NCI-H2227 (cell line): ENCODE measurements around the gene BEX1.
A peak's percentile ranks its signal among the peaks of the same experiment; 100 is the strongest.
"Not testable (repeated sequence)": the region's sequence is repeated elsewhere in the genome, so short reads cannot be mapped to it uniquely, and the experiment has no call there.

Source experiments
- DNase-seq: peaks from one replicate; lab custom pipeline; 2025; ENCODE audit not compliant: unreplicated experiment; lab: John Stamatoyannopoulos, UW

The BEX1 gene

DNA sequence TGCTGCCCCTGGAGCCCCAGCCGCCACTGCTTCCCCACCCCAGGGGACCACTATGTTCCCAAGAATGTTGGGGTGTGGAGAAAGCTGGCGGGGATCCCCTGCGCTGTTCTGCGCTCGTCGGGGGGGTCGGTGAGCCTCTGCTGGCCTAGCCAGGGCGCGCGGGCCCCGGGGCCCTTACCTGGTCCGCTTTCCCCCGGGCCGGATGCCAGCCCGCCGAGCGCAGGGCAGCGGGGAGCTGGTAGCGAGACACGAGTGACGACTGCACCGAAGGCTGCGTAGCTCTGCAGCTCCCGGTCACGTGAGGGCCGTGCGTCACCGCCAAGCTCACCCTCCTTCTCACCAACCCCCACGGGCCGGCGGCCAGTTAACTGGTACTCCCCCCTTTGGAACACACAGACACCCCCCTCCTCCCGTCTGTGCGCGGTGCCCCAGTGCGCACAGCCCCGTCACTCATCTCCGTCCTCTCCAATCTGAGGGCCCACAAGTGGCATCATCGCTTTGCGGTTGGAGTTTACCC, at the start of gene BEX1:
TSS of gene BEX1 (minus strand) at position 254 of the 517 bp plus-strand sequence. CDS start 897 bp downstream, outside the sequence.
- peak; percentile 98 for DNase-seq

DNA sequence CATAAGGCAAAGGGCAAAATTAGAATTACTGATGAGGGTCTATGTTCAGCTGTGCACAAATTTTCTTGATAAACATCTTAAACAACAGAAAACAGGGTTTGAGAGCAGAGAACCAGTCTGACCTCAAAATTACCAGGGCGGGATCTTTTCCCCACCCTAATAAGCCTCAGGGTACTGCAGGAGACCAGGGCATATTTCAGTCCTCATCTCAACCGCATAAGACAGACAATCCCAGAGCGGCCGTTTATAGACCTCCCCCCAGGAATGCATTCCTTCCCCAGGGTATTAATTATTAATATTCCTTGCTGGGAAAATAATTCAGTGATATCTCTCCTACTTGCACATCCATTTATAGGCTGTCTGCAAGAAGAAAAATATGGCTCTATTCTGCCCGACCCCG, 45.5 kb upstream of the BEX1 start:
- DNase-seq: not testable (repeated sequence)

DNA sequence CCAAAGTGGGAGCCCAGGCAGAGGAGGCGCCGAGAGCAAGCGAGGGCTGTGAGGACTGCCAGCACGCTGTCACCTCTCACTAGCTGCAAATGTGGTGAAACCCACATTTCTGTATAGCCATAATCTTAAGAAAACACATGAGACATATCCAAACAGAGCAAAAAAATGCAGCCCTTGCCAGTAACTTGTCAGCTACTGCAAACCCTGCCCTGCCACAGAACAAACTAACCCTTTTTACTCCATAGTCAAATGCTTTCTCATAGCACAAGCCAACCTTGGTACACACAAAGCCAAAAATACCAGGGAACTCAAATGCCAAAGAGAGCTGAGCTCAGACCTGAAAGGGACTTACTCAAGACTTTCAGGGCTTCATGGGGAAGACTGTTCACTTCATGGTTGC, 43.9 kb upstream of the BEX1 start:
- DNase-seq: no peak

DNA sequence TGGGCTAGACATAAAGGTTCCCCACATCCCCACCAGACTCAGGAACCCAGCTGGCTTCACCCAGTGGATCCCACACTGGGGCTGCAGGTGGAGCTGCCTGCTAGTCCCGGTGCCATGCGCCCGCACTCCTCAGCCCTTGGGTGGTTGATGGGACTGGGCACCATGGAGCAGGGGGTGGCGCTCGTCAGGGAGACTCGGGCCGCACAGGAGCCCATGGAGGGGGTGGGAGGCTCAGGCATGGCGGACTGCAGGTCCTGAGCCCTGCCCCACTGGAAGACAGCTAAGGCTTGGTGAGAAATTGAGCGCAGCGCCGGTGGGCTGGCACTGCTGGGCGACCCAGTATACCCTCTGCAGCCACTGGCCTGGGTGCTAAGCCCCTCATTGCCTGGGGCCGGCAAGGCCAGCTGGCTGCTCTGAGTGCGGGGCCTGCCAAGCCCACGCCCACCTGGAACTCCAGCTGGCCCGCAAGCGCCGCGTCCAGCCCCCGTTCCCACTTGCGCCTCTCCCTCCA, 43.3 kb upstream of the BEX1 start:
- not testable (repeated sequence) for DNase-seq

DNA sequence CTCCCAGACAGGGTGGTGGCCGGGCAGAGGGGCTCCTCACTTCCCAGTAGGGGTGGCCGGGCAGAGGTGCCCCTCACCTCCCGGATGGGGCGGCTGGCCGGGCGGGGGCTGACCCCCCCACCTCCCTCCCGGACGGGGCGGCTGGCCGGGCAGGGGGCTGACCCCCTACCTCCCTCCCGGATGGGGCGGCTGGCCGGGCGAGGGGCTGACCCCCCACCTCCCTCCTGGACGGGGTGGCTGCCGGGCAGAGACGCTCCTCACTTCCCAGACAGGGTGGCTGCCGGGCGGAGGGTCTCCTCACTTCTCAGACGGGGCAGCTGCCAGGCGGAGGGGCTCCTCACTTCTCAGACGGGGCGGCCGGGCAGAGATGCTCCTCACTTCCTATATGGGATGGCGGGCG, 40.4 kb upstream of the BEX1 start:
- DNase-seq: not testable (repeated sequence)

DNA sequence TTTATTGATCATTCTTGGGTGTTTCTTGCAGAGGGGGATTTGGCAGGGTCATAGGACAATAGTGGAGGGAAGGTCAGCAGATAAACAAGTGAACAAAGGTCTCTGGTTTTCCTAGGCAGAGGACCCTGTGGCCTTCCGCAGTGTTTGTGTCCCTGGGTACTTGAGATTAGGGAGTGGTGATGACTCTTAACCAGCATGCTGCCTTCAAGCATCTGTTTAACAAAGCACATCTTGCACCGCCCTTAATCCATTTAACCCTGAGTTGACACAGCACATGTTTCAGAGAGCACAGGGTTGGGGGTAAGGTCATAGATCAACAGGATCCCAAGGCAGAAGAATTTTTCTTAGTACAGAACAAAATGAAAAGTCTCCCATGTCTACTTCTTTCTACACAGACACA, 39.9 kb upstream of the BEX1 start:
- DNase-seq: not testable (repeated sequence)

DNA sequence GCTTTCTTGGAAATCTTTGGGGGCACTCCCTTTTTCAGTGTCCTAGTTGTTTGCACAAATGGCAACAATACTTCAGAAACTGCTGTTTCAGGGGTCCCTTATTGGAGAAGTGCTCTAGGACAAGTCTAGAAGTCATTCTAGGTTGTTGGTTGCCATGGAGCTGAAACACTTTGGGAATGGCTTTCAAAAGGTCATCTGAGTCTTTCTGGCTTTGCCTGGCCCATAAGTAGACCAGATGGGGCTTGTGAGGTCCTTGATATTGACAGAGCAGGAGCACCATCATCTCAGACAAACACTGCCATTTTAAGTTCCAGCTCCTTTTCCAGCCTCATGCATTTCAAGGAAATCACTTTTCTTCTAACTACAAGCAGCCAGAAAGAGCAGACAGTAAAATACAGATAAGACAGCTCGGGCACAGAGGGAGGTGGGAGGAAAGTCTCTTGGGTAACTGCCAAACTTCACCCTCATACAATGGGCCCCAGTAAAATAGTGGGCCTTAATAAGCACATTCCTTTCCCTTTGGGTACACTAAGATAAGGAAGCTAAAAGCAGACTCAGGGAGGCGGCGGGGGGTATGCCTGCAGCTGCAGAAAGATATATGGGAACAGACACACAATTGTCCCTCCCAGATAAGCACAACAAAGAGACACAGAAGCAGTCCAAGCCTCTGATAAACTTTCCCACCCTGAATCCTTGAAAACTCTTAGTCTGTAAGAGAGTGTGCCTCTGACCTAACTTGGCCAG, 37.5 kb upstream of the BEX1 start:
- DNase-seq: peak; percentile 19

DNA sequence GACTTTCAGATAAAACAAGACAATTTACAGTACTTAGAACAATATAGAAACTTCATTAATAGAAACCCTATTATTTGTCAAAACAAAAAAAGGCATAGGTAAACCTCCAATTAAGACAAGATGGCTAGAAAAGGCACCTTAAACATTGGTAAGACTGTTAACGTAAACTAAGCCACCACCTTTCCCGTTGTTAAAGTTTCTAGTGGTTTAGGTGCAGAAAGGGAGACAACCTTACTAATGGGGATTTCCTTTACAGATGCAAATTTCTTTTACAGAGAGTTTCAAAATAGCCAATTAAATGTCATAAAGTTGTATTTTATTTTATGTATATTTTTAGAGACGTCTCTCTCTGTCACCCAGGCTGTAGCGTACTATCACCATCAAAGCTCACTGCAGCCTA, 36.5 kb upstream of the BEX1 start:
- no peak for DNase-seq

DNA sequence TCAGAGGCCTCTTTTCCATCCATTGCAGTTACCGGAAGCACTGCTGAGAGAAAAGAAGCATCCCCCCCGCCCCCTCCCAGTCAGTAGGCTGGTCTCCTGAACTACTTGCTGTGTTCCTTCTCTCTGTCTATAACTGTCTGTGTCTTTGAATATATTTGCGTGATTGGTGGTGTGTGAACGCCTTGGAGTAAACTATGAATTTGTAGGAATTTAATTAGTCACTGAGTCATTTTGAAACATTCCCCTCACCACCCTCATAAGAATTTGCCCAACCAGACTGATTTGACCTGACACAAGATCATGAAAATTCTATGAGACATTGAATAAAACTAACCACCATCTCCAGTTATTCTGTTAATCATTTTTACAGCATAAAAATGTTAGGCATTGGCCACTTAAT, 35.7 kb upstream of the BEX1 start:
- DNase-seq: no peak

DNA sequence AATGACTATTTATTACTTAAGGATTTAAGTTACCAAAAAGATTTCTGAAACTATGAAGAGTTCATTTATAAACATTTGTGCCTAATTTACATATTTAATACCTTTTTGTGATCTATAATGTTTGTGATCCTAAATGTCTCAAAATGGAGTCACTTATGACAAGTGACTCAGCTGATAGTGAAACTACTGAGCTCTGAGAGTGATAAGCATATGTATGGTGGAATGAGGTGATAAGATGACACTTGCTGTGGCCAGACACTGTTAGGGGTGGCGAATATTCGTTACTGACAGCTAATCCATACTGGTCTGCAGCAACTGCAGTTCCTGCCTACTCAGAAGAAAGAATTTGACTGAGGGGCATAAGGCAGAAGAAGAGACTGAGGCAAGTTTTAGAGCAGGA, 34.5 kb upstream of the BEX1 start:
- no peak for DNase-seq

DNA sequence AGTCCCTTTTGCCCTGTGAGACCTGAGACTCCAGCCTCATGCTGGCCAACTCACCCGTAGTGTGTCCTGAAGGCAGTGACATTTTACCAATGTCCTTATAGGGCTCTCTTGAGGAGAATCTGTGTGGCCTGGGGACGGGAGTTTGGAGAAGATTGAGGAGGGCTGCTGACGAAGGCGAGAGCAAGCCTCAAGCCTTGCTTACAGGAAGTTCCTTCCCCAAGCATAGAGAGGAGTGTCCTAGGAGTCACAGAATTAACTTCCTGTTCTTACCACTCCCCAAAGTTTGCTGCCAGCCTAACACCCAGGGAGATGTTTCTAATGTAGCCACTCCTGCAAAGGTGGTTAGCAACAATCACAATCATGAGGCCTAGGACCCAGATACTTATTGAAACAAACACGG, 29.0 kb upstream of the BEX1 start, which contains the start of gene NXF3:
TSS of gene NXF3 (minus strand) at position 202 of the 400 bp plus-strand sequence. CDS start at position 82, 120 bp downstream.
- DNase-seq: no peak

DNA sequence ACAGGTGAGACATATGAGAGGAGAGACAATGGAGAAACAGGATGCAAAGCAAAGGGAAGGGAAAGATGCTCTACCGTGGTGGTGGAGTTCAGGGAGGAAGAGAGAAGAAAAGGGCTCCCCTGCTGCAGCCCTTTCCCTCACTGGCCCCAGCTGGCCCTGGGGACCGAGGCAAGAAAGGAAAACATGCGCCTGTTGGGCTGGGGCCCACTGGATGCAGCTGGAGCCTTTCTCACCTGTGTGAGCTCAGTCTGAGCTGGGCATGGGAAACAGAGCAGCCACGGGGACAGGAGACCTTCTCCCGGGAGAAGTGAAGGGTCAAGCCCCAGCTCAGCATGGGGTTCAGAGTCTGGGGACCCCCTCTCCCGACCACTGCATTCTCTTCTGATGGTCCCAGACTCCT, 17.1 kb upstream of the BEX1 start:
- no peak for DNase-seq

DNA sequence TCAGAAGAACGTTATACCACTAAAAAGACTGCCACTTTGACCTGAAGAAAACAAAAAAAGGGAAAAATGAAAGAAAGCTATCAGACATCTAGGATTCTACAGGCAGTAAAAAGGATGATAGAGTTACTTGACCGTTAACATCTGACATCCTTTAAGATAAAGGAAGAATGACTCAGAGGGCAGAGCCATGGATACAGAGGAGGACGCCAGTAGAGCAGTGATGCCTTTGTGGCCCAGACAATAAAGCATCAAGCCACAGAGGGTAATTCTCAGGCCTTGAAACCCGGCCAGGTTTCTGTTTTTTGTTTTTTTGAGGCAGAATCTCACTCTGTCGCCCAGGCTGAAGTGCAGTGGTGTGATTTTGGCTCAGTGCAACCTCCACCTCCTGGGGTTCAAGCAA, 9.5 kb upstream of the BEX1 start:
- no peak for DNase-seq

DNA sequence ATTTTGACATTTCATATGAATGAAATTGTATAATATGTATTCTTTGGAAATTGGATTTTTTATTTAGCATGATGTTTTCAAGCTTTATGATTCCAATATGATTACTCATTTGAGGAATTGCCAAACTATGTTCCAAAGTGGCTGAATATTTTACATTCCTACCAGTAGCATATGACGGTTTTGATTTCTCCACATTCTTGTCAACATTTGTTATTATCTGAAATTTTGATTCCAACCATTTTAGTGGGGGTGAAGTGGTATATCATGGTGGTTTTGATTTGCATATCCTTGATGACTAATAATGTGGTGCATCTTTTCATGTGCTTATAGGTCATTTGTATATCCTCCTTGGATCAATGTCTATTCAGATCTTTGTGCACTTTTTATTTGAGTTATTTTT, 2.6 kb upstream of the BEX1 start:
- DNase-seq: no peak

DNA sequence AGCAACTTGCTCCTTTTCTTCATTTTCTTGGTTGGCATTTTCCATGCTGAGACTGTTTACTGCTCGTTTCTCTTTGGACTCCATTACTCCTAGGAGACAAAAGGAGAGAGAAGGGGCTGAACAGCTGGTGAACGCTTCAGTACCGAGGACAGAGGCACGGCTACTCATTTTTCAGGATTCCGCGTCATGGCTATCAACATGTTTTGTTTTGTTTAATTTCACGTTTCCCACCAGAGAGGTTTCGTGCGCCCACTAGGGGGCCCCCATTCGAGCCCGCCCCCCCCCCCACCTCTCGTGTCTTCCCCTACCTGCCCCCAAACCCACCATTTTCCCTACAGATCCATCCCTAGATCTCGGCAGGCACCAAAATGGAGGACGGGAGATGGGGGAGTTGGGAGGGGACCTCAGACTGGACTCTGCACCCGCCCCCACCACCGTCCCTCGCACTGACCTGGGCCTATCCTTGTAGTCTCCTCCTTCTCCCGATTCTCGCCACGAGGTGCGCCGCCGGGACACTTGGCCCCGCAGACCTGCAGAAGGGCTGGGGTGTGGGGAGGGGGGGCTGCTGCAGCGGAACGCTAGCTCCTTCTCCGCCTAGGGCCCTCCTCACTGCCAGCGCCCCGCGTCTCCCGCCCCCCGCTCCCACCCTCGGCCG, 653 bp downstream of the BEX1 start:
- DNase-seq: peak; percentile 88

DNA sequence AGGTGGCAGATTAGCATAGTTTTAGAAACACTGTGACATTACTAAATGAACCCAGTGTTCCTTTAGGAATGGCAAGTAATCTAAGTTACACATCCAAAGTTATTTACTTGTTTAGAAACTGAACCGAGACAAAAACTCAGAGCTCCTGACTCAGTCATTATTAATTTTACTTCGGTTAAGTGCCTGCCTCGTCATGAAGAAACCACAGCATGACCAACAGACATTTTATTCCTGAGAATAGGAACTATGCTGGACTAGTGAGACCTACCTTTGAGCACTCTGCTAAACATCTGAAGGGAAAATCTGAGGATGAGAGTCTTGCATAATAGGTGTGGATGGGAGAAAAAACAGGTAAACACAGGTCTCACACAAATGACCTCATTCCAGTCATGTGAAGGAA, 2.5 kb downstream of the BEX1 start:
- no peak for DNase-seq

DNA sequence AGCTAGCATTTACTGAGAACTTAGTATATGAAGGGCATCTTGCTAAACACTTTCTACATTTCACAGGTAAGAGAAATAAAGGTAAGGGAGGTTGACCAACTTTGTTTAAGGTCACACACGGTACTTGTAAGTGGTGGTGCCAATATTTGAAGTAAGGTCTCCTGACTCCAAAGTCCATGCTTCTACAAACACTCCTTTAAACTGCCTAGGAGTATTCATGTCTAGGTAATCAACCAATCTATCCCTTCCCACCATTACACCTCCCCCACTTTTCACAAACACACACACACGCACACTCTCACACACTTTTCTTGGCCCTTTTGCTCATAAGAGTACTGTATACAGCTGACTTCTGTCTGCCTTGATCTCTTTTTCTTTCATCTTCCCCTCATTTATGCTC, 7.1 kb downstream of the BEX1 start:
- no peak for DNase-seq

DNA sequence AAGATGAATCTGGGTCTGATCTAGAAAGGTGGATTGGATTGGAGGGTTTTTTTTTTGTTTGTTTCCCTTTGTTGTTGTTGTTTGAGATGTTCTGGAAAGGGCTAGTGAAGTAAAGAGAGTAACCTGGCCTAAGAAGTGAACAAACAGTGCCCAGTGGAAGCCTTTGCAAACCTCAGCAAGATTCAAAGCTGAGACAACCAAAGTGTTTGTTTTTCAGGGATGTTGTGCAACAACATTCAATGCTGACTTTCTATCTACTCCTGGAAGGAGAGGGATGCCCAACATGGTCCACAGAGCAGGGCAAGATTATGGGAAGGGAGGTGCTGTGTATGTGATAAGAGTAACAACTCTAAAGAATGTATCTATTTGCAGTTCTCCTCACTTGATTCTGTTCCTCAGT, 11.3 kb downstream of the BEX1 start:
- DNase-seq: no peak

DNA sequence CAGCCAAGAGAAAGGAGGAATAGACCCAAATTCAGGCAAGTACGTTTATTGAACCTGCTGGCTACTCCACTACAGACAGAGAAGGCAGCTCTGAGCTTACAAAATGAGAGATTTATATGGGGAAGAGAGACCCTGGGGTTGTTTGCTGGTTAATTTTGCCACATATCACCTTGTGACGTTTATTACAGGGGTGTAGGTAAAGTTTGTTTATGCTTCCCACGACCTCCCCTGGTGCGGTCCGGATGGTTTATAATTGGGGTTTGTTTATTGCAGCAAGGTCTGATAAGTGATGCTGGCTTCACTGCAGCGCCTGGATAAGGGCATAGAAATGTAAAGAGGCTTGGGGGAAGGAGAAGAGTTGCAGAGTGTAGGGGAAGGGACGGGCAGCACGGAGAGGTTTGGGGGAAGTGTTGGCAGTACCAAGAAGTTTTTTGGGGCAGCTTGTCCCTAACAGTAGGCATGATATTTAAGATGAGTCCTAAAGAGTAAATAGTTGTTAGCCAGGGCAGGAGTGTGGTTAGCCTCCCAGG, 12.6 kb downstream of the BEX1 start:
- no peak for DNase-seq

DNA sequence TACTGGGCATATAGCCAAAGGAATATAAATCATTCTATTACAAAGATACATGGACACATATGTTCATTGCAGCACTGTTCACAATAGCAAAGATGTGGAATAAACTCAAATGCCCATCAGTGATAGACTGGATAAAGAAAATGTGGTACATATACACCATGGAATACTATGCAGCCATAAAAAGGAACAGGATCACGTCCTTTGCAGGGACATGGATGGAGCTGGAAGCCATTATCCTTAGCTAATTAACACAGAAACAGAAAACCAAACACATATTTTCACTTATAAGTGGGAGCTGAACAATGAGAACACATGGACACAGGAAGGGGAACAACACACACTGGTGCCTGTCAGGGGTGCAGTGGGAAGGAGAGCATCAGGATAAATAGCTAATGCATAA, 30.6 kb downstream of the BEX1 start:
- DNase-seq: not testable (repeated sequence)

DNA sequence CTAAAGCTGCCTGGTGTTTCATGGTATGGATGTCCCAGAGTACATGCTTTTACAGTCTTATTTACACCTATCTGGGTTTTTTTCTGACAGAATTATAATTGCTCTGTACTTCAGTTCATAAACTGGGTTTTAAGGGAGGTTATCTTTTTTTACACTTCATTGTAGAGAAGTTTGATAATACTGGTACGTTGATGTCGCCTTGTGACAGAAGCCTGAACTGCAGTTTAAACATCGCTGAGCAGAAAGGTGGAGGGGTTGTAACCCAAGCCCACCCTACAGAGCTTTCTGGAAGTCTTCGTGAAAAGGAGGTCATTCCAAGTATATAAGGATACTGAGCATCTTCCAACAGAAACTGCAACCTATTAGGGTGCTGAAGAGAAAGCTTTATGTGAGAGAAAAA, 46.4 kb downstream of the BEX1 start:
- DNase-seq: no peak

DNA sequence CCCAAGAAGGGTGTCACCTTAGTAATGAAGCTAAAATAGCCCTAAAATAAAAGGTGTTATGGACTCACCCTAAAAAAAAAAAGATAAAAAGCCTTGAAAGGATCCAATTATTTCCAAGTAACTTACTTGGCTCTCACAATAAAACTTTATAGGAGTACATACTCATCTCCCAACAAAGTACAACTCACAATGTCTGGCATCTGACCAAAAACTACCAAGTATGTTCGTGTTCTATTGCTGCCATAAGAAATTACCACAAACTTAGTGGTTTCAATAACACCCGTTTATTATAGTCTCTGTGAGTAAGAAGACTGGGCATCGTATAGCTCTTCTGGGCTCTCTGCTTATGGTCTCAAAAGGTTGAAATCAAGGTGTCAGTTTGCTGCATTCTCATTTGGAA, 51.0 kb downstream of the BEX1 start:
- DNase-seq: no peak
